ENCODE data around the gene CENPN. TPM values are rescaled to one million over a fixed set of nuclear protein-coding genes. Genes with fewer than 3 reads are reported as not detected.

Gene CENPN
- total RNA-seq, 1 donor from 2014 or later, result 5.0 TPM

DNA sequence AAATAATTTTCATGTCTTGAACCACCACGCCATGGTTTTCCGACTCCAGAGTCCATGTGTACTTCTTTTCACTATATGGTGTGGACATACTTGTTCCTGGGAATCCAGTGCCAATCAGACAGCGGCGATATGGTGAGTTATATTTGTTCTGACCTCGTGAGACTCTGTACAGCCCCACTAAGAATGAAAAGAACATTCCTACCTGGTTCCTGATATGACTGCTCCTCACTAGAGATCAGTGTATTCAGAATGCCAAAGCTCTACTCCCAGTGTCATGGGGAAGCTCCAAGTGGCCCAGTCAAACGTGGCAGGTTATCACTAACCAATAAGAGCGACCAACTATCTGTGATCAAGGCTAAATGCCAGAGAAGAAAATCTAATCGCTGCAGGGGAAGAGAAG is 64.0 kb downstream of the CENPN start:
- intact Hi-C loops (cut with DNase I), result no loop called here
- ATAC-seq (no peak), DNase-seq (no peak)
- H3K27me3 ChIP-seq (ENCODE audit: low read depth), result no peaks in the 10 kb centered on the region
- no peak overlapping the region for H3K4me3 ChIP-seq
- no peaks in the 10 kb centered on the region for H3K9me3 ChIP-seq
- H3K4me1 ChIP-seq, result no peaks in the 10 kb centered on the region
- no peak overlapping the region for H3K27ac ChIP-seq
- no peaks in the 10 kb centered on the region for H3K36me3 ChIP-seq
- no peak for TF ChIP-seq CTCF (IDR thresholded peaks at IDR 0.05)

- intact Hi-C loops (cut with DNase I), result no loop called here
- no peak for ATAC-seq
- no peak for DNase-seq
- Histone ChIP-seq H3K4me3 (no peak overlapping the region), H3K27ac (no peak overlapping the region), H3K27me3 (ENCODE audit: low read depth) (no peaks in the 10 kb centered on the region), H3K36me3 (no peaks in the 10 kb centered on the region), H3K9me3 (no peaks in the 10 kb centered on the region), H3K4me1 (peaks cover 5% of the 10 kb centered on the region)
- no peak for TF ChIP-seq CTCF (IDR thresholded peaks at IDR 0.05)
Observed at GRCh38 chr16:81071805-81072204, 64.8 kb downstream of the CENPN start.

DNA sequence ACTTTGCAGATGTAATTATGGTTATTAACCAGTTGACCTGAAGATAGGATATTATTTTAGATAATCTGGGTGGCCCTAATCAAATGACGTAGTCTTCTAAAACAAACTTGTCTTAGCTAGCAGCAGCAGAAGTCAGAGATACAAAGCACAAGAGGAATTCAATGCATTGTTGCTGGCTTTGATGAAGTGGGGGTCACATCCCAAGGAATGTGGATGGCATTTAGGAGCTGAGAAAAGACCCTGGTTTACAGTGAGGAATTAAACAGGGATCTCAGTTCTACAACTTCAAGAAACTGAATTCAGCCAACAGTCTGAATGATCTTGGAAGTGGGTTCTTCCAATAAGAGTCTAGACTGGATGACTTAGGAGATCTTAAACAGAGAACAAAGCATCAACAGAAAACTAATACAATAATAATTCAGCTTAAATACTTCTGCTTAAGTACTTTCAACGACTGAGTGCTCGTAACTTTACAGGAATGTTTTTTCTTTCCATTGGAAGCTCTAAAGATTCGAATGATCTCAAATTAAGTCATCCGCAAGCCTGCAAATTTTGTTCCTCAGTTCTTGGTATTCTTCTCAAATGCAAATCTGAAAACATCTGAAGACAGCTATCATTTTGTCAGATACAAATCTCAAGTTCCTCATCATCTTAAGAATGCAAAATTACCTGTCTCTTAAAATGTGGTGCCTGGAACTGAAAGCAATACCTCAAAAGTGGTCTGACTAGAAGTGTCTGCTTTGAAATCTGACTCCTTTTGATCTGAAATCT is 66.7 kb downstream of the CENPN start:
- H3K27ac ChIP-seq, result no peak overlapping the region
- no peak overlapping the region for H3K4me3 ChIP-seq
- ATAC-seq (no peak), DNase-seq (no peak)
- no peaks in the 10 kb centered on the region for H3K9me3 ChIP-seq
- no peaks in the 10 kb centered on the region for H3K27me3 ChIP-seq (ENCODE audit: low read depth)
- no peaks in the 10 kb centered on the region for H3K36me3 ChIP-seq
- H3K4me1 ChIP-seq, result peaks cover 11% of the 10 kb centered on the region
- intact Hi-C loops (cut with DNase I), result no loop called here
- no peak for TF ChIP-seq CTCF (IDR thresholded peaks at IDR 0.05)

GRCh38 chr16:81076566-81077075 is 69.6 kb downstream of the CENPN start:
- Histone ChIP-seq H3K27ac (peak overlapping the region; percentile 99), H3K36me3 (no peaks in the 10 kb centered on the region), H3K27me3 (ENCODE audit: low read depth) (no peaks in the 10 kb centered on the region), H3K9me3 (no peaks in the 10 kb centered on the region), H3K4me3 (peak overlapping the region; percentile 82), H3K4me1 (peaks cover 11% of the 10 kb centered on the region)
- DNase-seq (peak; percentile 89), ATAC-seq (peak; percentile 95 to 96)
- no peak for TF ChIP-seq CTCF (IDR thresholded peaks at IDR 0.05)
- intact Hi-C loops (cut with DNase I), result no loop called here

DNA sequence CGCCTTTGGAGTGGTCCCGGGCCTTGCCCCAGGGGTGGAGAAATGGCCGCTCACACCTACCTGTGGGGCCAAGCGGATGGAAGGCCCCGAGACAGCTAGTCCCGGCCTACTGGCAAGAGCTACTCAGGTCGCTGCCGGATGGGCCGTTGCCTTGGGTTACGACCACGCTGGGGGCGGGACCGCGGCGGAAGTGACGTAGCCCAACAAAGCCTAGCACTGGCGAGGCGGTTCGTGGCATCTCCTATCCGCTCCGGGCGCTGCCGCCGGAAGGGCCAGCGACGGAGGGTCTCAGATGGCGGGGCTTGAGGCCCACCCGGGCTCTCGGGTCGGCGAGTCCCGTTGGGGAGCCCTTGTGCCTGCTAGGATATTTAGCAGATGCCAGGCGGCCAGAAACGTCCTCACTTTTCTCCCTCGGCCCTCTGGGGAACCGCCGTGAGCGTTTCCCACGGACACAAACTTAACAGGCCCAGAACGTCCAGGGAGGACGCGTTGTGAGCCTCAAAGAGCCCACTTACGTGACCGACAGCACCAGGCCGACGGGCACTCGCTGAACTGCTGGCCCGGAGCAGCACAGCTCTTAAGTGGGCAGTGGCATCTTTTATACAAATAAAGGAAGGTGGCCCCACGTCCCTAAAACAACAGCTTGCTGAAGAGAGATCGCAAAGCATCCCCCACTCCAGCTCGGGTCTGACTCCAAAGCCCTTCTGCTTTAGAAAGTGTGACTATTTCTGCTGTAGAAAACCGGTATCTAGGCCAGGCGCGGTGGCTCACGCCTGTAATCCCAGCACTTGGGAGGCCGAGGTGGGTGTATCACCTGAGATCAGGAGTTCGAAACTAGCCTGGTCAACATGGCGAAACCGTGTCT is 70.3 kb downstream of the CENPN start, which contains the start of gene C16orf46:
Gene C16orf46, minus strand, starts transcription at position 163 of the 865 bp plus-strand sequence. CDS start 13,283 bp downstream, outside the sequence.
- intact Hi-C loops (cut with DNase I), result no loop called here
- Histone ChIP-seq H3K36me3 (no peaks in the 10 kb centered on the region), H3K27me3 (ENCODE audit: low read depth) (no peaks in the 10 kb centered on the region), H3K4me1 (peaks cover 11% of the 10 kb centered on the region), H3K27ac (peak within 1 kb of the TSS; percentile 99), H3K9me3 (no peaks in the 10 kb centered on the region), H3K4me3 (peak within 1 kb of the TSS; percentile 82)
- DNase-seq (peak; percentile 98), ATAC-seq (peak; percentile 99)
- TF ChIP-seq CTCF (IDR thresholded peaks at IDR 0.05), result no peak

All from lower lobe of right lung (tissue), 2 donors.